HCT116 (cell line): ENCODE data around the gene ADARB2. TPM values are rescaled to one million over a fixed set of nuclear protein-coding genes. Genes with fewer than 3 reads are reported as not detected.

Source experiments
- ATAC-seq: fragments of 200-7000 bp; cut with Tn5 transposase; 2 replicates; pipeline ENCODE4 v1.9.1; 2020; ENCODE audit warnings: mild to moderate bottlenecking, moderate library complexity
- BruUV-seq: library from RNA; stranded (reverse); fragments of 400-500 nt; replicated peaks from 2 replicates; lab custom pipeline; 2021; lab: Mats Ljungman, UMichigan
- CTCF ChIA-PET: fragments of 300-600 bp; sonication (Branson Sonifier 250); formaldehyde crosslinking; loops from one replicate; lab custom pipeline; 2021; ENCODE audit warnings: antibody characterized with exemption; lab: Charles Lee
- POLR2A ChIA-PET: fragments of 300-600, 350-600 bp; sonication (Branson Sonifier 250); formaldehyde crosslinking; loops from one replicate; lab custom pipeline; 2021; ENCODE audit warnings: antibody characterized with exemption; lab: Charles Lee
- RAD21 ChIA-PET, 2 experiments: fragments of 300-600 bp; sonication (Branson Sonifier 250); formaldehyde crosslinking; loops; one replicate each; lab custom pipeline; 2023; ENCODE audit warnings: low total read pairs in 2 of 2; ENCODE audit not compliant: uncharacterized antibody in 2 of 2, unreplicated experiment in 2 of 2, low non-redundant PET in 1 of 2; lab: Charles Lee
- DNase-seq: peaks from one replicate; pipeline ENCODE4 v3.0.0-alpha.2; 2010; ENCODE audit warnings: low read depth, low spot score
- H2AFZ ChIP-seq: fragments of 200-600 bp; shearing (Covaris generic), sonication (generic); 2 replicates; pipeline ENCODE4 v1.6.1; 2017; ENCODE audit warnings: low read depth, mixed run types, mixed read lengths, antibody characterized with exemption, low read length; ENCODE audit not compliant: poor library complexity, severe bottlenecking
- H3K27ac ChIP-seq: 2 replicates; pipeline ENCODE4 v1.5.1; 2012; ENCODE audit warnings: low read depth, low read length
- H3K27me3 ChIP-seq: fragments of 200-600 bp; sonication (generic); 2 replicates; pipeline ENCODE4 v1.6.1; 2016; ENCODE audit warnings: mixed run types, low read length, mixed read lengths; ENCODE audit not compliant: insufficient read depth
- H3K36me3 ChIP-seq, 2 experiments: fragments of 200-500 bp in 1 of 2; fragments of 200-600 bp in 1 of 2; sonication (Bioruptor generic) in 1 of 2; sonication (generic) in 1 of 2; 2 replicates each; pipeline versions ENCODE4 v1.5.1 to v1.6.1; 2014 to 2016; ENCODE audit warnings: low read length in 2 of 2, inconsistent platforms in 1 of 2, mixed read lengths in 1 of 2, mixed run types in 1 of 2; ENCODE audit not compliant: insufficient read depth in 2 of 2, control insufficient read depth in 1 of 2
- H3K4me1 ChIP-seq, 2 experiments: fragments of 200-600 bp in 1 of 2; sonication (generic) in 1 of 2; 2 replicates each; pipeline versions ENCODE4 v1.5.1 to v1.6.1; 2012 to 2017; ENCODE audit warnings: low read length in 2 of 2, inconsistent platforms in 1 of 2, mild to moderate bottlenecking in 1 of 2, mixed read lengths in 1 of 2, mixed run types in 1 of 2, moderate library complexity in 1 of 2; ENCODE audit not compliant: insufficient read depth in 2 of 2, control insufficient read depth in 1 of 2
- H3K4me2 ChIP-seq: fragments of 200-600 bp; sonication (generic); 2 replicates; pipeline ENCODE4 v1.6.1; 2017; ENCODE audit warnings: mixed run types, low read length, mixed read lengths
- H3K4me3 ChIP-seq, 2 experiments: fragments of 200-600 bp in 1 of 2; sonication (generic) in 1 of 2; replicated peaks in 1 of 2; 2 replicates each; pipeline ENCODE4 v1.5.1; 2011 to 2016; ENCODE audit warnings: low read length in 2 of 2, control low read depth in 1 of 2, low read depth in 1 of 2, mild to moderate bottlenecking in 1 of 2, mixed read lengths in 1 of 2, mixed run types in 1 of 2
- H3K79me2 ChIP-seq: fragments of 200-600 bp; sonication (generic); 2 replicates; pipeline ENCODE4 v1.6.1; 2017; ENCODE audit warnings: mild to moderate bottlenecking, mixed run types, low read length, moderate library complexity, mixed read lengths; ENCODE audit not compliant: insufficient read depth
- H3K9ac ChIP-seq: fragments of 200-600 bp; sonication (generic); 2 replicates; pipeline ENCODE4 v1.6.1; 2016; ENCODE audit warnings: low read length, mixed read lengths
- H3K9me2 ChIP-seq: fragments of 200-600 bp; sonication (generic), shearing (Covaris generic); 2 replicates; pipeline ENCODE4 v1.6.1; 2017; ENCODE audit warnings: mixed run types, mild to moderate bottlenecking, moderate library complexity; ENCODE audit not compliant: insufficient read depth
- H3K9me3 ChIP-seq, 2 experiments: fragments of 200-500 bp in 1 of 2; fragments of 200-600 bp in 1 of 2; sonication (Bioruptor generic) in 1 of 2; sonication (generic) in 1 of 2; 2 replicates each; pipeline ENCODE4 v1.6.1; 2014 to 2017; ENCODE audit warnings: low read length in 2 of 2, mixed read lengths in 2 of 2, inconsistent platforms in 1 of 2, low read depth in 1 of 2, mild to moderate bottlenecking in 1 of 2, mixed run types in 1 of 2, moderate library complexity in 1 of 2; ENCODE audit not compliant: control insufficient read depth in 1 of 2, insufficient read depth in 1 of 2
- H4K20me1 ChIP-seq: fragments of 200-600 bp; sonication (generic), shearing (Covaris generic); 2 replicates; pipeline ENCODE4 v1.6.1; 2017; ENCODE audit warnings: mixed run types, mild to moderate bottlenecking, moderate library complexity; ENCODE audit not compliant: insufficient read depth
- ATF3 ChIP-seq: IDR thresholded peaks from 2 replicates; pipeline ENCODE4 v1.6.1; 2012
- CBX3 ChIP-seq: IDR thresholded peaks from 2 replicates; pipeline ENCODE4 v1.6.1; 2012; ENCODE audit warnings: low read depth
- CEBPB ChIP-seq: IDR thresholded peaks from 2 replicates; pipeline ENCODE4 v1.6.1; 2012; ENCODE audit warnings: low read depth
- CTCF ChIP-seq, 3 experiments: fragments of 200-600 bp in 1 of 3; sonication (generic) in 1 of 3; IDR thresholded peaks in 2 of 3; conservative IDR thresholded peaks in 1 of 3; 2 replicates each; pipeline ENCODE4 v1.5.1; 2012 to 2017; ENCODE audit warnings: low read depth in 2 of 3, low read length in 2 of 3, antibody characterized with exemption in 1 of 3, borderline replicate concordance in 1 of 3, control low read depth in 1 of 3, mild to moderate bottlenecking in 1 of 3, mixed read lengths in 1 of 3, mixed run types in 1 of 3, moderate library complexity in 1 of 3; ENCODE audit not compliant: insufficient read depth in 1 of 3
- EGR1 ChIP-seq: IDR thresholded peaks from 2 replicates; pipeline ENCODE4 v1.6.1; 2012; ENCODE audit warnings: low read depth
- EZH2 ChIP-seq: fragments of 200-600 bp; sonication (generic); IDR thresholded peaks from 2 replicates; pipeline ENCODE4 v1.6.1; 2017; ENCODE audit warnings: antibody characterized with exemption, mixed run types
- EZH2phosphoT487 ChIP-seq: fragments of 200-600 bp; IDR thresholded peaks from 2 replicates; pipeline ENCODE4 v1.6.1; 2018; ENCODE audit warnings: antibody characterized with exemption, borderline replicate concordance
- FOSL1 ChIP-seq: IDR thresholded peaks from 2 replicates; pipeline ENCODE4 v1.6.1; 2012; ENCODE audit warnings: low read depth
- JUND ChIP-seq: IDR thresholded peaks from 2 replicates; pipeline ENCODE4 v1.6.1; 2012
- MAX ChIP-seq: IDR thresholded peaks from 2 replicates; pipeline ENCODE4 v1.6.1; 2012
- POLR2A ChIP-seq: IDR thresholded peaks from 2 replicates; pipeline ENCODE4 v1.7.0; 2011; ENCODE audit warnings: borderline replicate concordance; ENCODE audit not compliant: insufficient read depth, insufficient read length; ENCODE audit errors: extremely low read depth
- POLR2AphosphoS5 ChIP-seq: IDR thresholded peaks from 2 replicates; pipeline ENCODE4 v1.6.1; 2011; ENCODE audit warnings: mild to moderate bottlenecking, low read depth, low read length, moderate library complexity
- RAD21 ChIP-seq: IDR thresholded peaks from 2 replicates; pipeline ENCODE4 v1.6.1; 2012; ENCODE audit warnings: low read depth, mild to moderate bottlenecking
- REST ChIP-seq: IDR thresholded peaks from 2 replicates; pipeline ENCODE4 v1.6.1; 2012; ENCODE audit warnings: low read depth
- SIN3A ChIP-seq: IDR thresholded peaks from 2 replicates; pipeline ENCODE4 v1.6.1; 2012; ENCODE audit warnings: low read depth
- SRF ChIP-seq: IDR thresholded peaks from 2 replicates; pipeline ENCODE4 v1.6.1; 2012; ENCODE audit warnings: low read depth
- TCF7L2 ChIP-seq: IDR thresholded peaks from 2 replicates; pipeline ENCODE4 v1.7.0; 2011; ENCODE audit warnings: borderline replicate concordance, inconsistent platforms; ENCODE audit not compliant: insufficient read depth, insufficient read length; ENCODE audit errors: extremely low read depth
- ZBTB33 ChIP-seq: IDR thresholded peaks from 2 replicates; pipeline ENCODE4 v1.6.1; 2011; ENCODE audit warnings: mild to moderate bottlenecking, low read length, moderate library complexity; ENCODE audit not compliant: insufficient replicate concordance; ENCODE audit errors: extremely low read depth
- ZFX ChIP-seq: fragments of 450-650 bp; IDR thresholded peaks from 2 replicates; pipeline ENCODE4 v1.6.1; 2017
- ZNF274 ChIP-seq: fragments of 200-500 bp; sonication (Bioruptor generic); IDR thresholded peaks from 2 replicates; pipeline ENCODE4 v1.6.1; 2014; ENCODE audit warnings: mild to moderate bottlenecking, low read depth, low read length, inconsistent platforms
- intact Hi-C: fragments of 100-400 bp; cut with micrococcal nuclease; formaldehyde crosslinking; loops from 2 replicates; pipeline ENCODE4 v1.10.0; 2022
- total RNA-seq: library from RNA; stranded (reverse); gene quantifications from one replicate; pipeline ENCODE4 v1.2.1, GENCODE V29; 2021; ENCODE audit not compliant: unreplicated experiment

Gene ADARB2
- total RNA-seq, 1 experiment from 2014 or later: not detected

- Histone ChIP-seq H3K79me2 (no peaks in the 10 kb centered on the region), H3K9me3 (no peaks in the 10 kb centered on the region), H3K4me3 (no peak overlapping the region), H3K36me3 (no peaks in the 10 kb centered on the region), H3K27ac (no peak overlapping the region), H3K9ac (no peak overlapping the region), H2AFZ (no peak overlapping the region), H3K27me3 (peaks cover 41% of the 10 kb centered on the region), H3K4me2 (no peak overlapping the region), H3K9me2 (no peaks in the 10 kb centered on the region), H3K4me1 (no peaks in the 10 kb centered on the region), H4K20me1 (no peaks in the 10 kb centered on the region)
- intact Hi-C loops: no loop called here
- DNase-seq (no peak), ATAC-seq (no peak)
- ChIA-PET RAD21 (no interaction called here), CTCF (no interaction called here), POLR2A (no interaction called here)
- BruUV-seq: no TSS peak
- TF ChIP-seq SRF (no peak), POLR2AphosphoS5 (no peak), ZFX (no peak), EZH2 (no peak), RAD21 (no peak), JUND (no peak), EGR1 (no peak), CEBPB (no peak), FOSL1 (no peak), CBX3 (no peak), POLR2A (no peak), EZH2phosphoT487 (no peak), CTCF (IDR thresholded peaks at IDR 0.05 in 2 of 3, conservative IDR thresholded peaks at IDR 0.05 in 1 of 3; ENCODE audit: borderline replicate concordance in 1 of 3, insufficient read depth in 1 of 3, low read depth in 2 of 3, low read length in 2 of 3) (no peak), ZNF274 (no peak), REST (no peak), MAX (no peak), ATF3 (no peak), SIN3A (no peak), ZBTB33 (no peak), TCF7L2 (no peak)
Measured at GRCh38 chr10:1186683-1186990, 550.7 kb downstream of the ADARB2 start.
